Activated CD4-positive, alpha-beta T cell treated with anti-CD3 and anti-CD28 coated beads, Interleukin-2, amount 50 U/mL, for 1 hour (primary cell): ENCODE results near the gene PIAS2.
"Not testable (repeated sequence)": the region's sequence is repeated elsewhere in the genome, so short reads cannot be mapped to it uniquely, and the experiment has no call there.

Source experiments
- DNase-seq: peaks from one replicate; pipeline ENCODE4 v3.0.0-alpha.2; 2020

Gene PIAS2

GRCh38 chr18:46917108-46917802, at the start of gene PIAS2, which contains the start of gene KATNAL2:
TSS of gene PIAS2 (minus strand) at chr18:46917507. CDS start at chr18:46917345, 162 bp downstream.
TSS of gene KATNAL2 (plus strand) at chr18:46917602. CDS start at chr18:46946873, 29,271 bp downstream.
- DNase-seq, result peak; percentile 65

- not testable (repeated sequence) for DNase-seq
These were observed 49.0 kb upstream of the PIAS2 start for GRCh38 chr18:46966266-46966665.

GRCh38 chr18:46964579-46965293, 47.4 kb upstream of the PIAS2 start:
- not testable (repeated sequence) for DNase-seq

GRCh38 chr18:46963656-46964578, 46.6 kb upstream of the PIAS2 start:
- DNase-seq, result not testable (repeated sequence)

- no peak for DNase-seq
These were observed 40.9 kb upstream of the PIAS2 start for GRCh38 chr18:46958209-46958608.

GRCh38 chr18:46953195-46953594, 35.9 kb upstream of the PIAS2 start:
- no peak for DNase-seq

- DNase-seq, result no peak
These were observed 32.9 kb upstream of the PIAS2 start for GRCh38 chr18:46950064-46950656.

GRCh38 chr18:46946656-46947282, 29.5 kb upstream of the PIAS2 start:
- peak; percentile 35 for DNase-seq

GRCh38 chr18:46942646-46943045, 25.3 kb upstream of the PIAS2 start:
- no peak for DNase-seq

- no peak for DNase-seq
These were observed 22.8 kb upstream of the PIAS2 start for GRCh38 chr18:46939998-46940571.

GRCh38 chr18:46939337-46939963, 22.1 kb upstream of the PIAS2 start:
- no peak for DNase-seq

- no peak for DNase-seq
These were observed 3.3 kb upstream of the PIAS2 start for GRCh38 chr18:46920653-46921052.

GRCh38 chr18:46920067-46920466, 2.8 kb upstream of the PIAS2 start:
- no peak for DNase-seq

- no peak for DNase-seq
These were observed 695 bp upstream of the PIAS2 start for GRCh38 chr18:46917803-46918600.

- DNase-seq, result peak; percentile 22
These were observed 678 bp downstream of the PIAS2 start for GRCh38 chr18:46916551-46917107.

GRCh38 chr18:46915800-46916550, 1.3 kb downstream of the PIAS2 start:
- no peak for DNase-seq

GRCh38 chr18:46910856-46911255, 6.5 kb downstream of the PIAS2 start:
- DNase-seq, result no peak

- no peak for DNase-seq
These were observed 7.8 kb downstream of the PIAS2 start for GRCh38 chr18:46909497-46909896.

GRCh38 chr18:46903406-46903805, 13.9 kb downstream of the PIAS2 start:
- DNase-seq, result no peak
